Peyer's patch (tissue), 4 donors: ENCODE results near the gene PACRG.

Experiments used
- CTCF ChIP-seq, 6 experiments: fragments of 450-650 bp in 4 of 6; fragments of 200-600 bp in 2 of 6; sonication (generic) in 1 of 6; IDR thresholded peaks; one replicate each; pipeline ENCODE4 v1.5.1; 2017 to 2019; ENCODE audit warnings: antibody characterized with exemption in 6 of 6, mild to moderate bottlenecking in 3 of 6, moderate library complexity in 1 of 6
- POLR2A ChIP-seq, 2 donors: fragments of 450-650 bp; IDR thresholded peaks; one replicate each; pipeline ENCODE4 v1.5.1; 2017; ENCODE audit warnings: antibody characterized with exemption in 2 of 2, mild to moderate bottlenecking in 2 of 2, moderate library complexity in 2 of 2

GRCh38 chr6:162728706-162729105 lies 932 bp downstream of the PACRG start:
- TF ChIP-seq POLR2A (IDR thresholded peaks at IDR 0.05) (no peak), CTCF (IDR thresholded peaks at IDR 0.05) (no peak)
